KMS-11 (cell line): ENCODE data around the gene NDUFV3.

ENCODE experiments used
- H2AFZ ChIP-seq: fragments of 200-600 bp; sonication (generic); 2 replicates; pipeline ENCODE4 v1.6.1; 2016; ENCODE audit warnings: antibody characterized with exemption, mixed run types, low read depth
- H3K27ac ChIP-seq: fragments of 200-600 bp; sonication (generic); 2 replicates; pipeline ENCODE4 v1.6.1; 2016; ENCODE audit warnings: mild to moderate bottlenecking, mixed run types
- H3K27me3 ChIP-seq: fragments of 200-600 bp; sonication (generic); 2 replicates; pipeline ENCODE4 v1.6.1; 2017; ENCODE audit warnings: mild to moderate bottlenecking, low read depth, mixed run types, moderate library complexity; ENCODE audit not compliant: insufficient read depth
- H3K36me3 ChIP-seq: fragments of 200-600 bp; sonication (generic); 2 replicates; pipeline ENCODE4 v1.6.1; 2017; ENCODE audit warnings: mild to moderate bottlenecking, mixed run types; ENCODE audit not compliant: insufficient read depth
- H3K4me1 ChIP-seq: fragments of 200-600 bp; sonication (generic); 2 replicates; pipeline ENCODE4 v1.6.1; 2016; ENCODE audit warnings: mild to moderate bottlenecking, low read depth, mixed run types; ENCODE audit not compliant: poor library complexity, severe bottlenecking
- H3K4me2 ChIP-seq: fragments of 200-600 bp; sonication (generic); 2 replicates; pipeline ENCODE4 v1.7.0; 2016; ENCODE audit warnings: mild to moderate bottlenecking, mixed run types
- H3K4me3 ChIP-seq: fragments of 200-600 bp; sonication (generic); IDR thresholded peaks from 2 replicates; pipeline ENCODE4 v1.6.1; 2017; ENCODE audit warnings: low read depth, low read length, mixed read lengths; ENCODE audit not compliant: insufficient read depth
- H3K79me2 ChIP-seq: fragments of 200-600 bp; sonication (generic); 2 replicates; pipeline ENCODE4 v1.6.1; 2016; ENCODE audit warnings: low read depth, mixed run types; ENCODE audit not compliant: insufficient read depth
- H3K9ac ChIP-seq: fragments of 200-600 bp; sonication (generic); 2 replicates; pipeline ENCODE4 v1.6.1; 2016; ENCODE audit warnings: mild to moderate bottlenecking, mixed run types
- H4K20me1 ChIP-seq: fragments of 200-600 bp; sonication (generic); 2 replicates; pipeline ENCODE4 v1.6.1; 2016; ENCODE audit warnings: mild to moderate bottlenecking, mixed run types; ENCODE audit not compliant: insufficient read depth
- CTCF ChIP-seq: fragments of 200-600 bp; sonication (generic); conservative IDR thresholded peaks from 2 replicates; pipeline ENCODE4 v1.6.1; 2017; ENCODE audit warnings: low read depth, mild to moderate bottlenecking, antibody characterized with exemption, low read length, moderate library complexity, mixed read lengths

NDUFV3 gene

GRCh38 chr21:42892582-42892930, 553 bp upstream of the NDUFV3 start:
- no peak for TF ChIP-seq CTCF
- Histone ChIP-seq H3K4me3 (peak overlapping the region; percentile 50), H4K20me1 (no peaks in the 10 kb centered on the region), H3K36me3 (peaks cover 2% of the 10 kb centered on the region; the same call in 1 of the 2 replicates), H3K27ac (peak overlapping the region; percentile 46), H2AFZ (peak overlapping the region; percentile 81), H3K4me1 (no peaks in the 10 kb centered on the region), H3K27me3 (no peaks in the 10 kb centered on the region), H3K79me2 (peaks cover 13% of the 10 kb centered on the region), H3K4me2 (peak overlapping the region; percentile 65), H3K9ac (peak overlapping the region; percentile 86; the same call in 1 of the 2 replicates)

DNA sequence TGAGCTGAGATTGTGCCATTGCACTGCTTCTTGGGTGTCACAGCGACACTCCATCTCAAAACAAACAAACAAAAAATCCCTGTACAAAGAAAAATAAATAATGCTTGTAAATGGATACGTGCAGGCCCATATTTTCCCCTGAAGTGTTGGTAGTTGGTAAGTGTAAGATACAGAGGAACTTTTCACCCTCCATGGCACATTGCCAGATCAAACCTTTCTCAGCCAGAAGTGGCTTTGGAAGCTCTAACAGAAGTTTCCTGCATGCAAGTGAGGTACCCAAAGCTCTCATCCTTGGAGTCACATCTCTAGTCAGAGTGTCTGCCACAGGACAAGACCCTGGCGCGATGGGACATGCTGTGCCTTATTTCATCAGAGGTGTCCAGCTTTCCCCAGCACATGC, 7.3 kb downstream of the NDUFV3 start:
- Histone ChIP-seq H3K4me3 (no peak overlapping the region), H2AFZ (no peak overlapping the region), H4K20me1 (no peaks in the 10 kb centered on the region), H3K27ac (no peak overlapping the region), H3K4me1 (no peaks in the 10 kb centered on the region), H3K9ac (no peak overlapping the region), H3K36me3 (no peaks in the 10 kb centered on the region; the same call in 1 of the 2 replicates), H3K27me3 (no peaks in the 10 kb centered on the region), H3K4me2 (no peak overlapping the region), H3K79me2 (no peaks in the 10 kb centered on the region; the same call in 1 of the 2 replicates)
- TF ChIP-seq CTCF: no peak

- 0 out of 2 replicates have a peak, but pooled peaks cover 5% of the 10 kb centered on the region for H3K36me3 ChIP-seq
- H3K27me3 ChIP-seq: no peaks in the 10 kb centered on the region
- no peaks in the 10 kb centered on the region for H3K4me1 ChIP-seq
- H3K4me3 ChIP-seq: no peak overlapping the region
- H2AFZ ChIP-seq: no peak overlapping the region
- no peaks in the 10 kb centered on the region for H4K20me1 ChIP-seq
- no peak for TF ChIP-seq CTCF
- no peak overlapping the region for H3K27ac ChIP-seq
- no peak overlapping the region for H3K9ac ChIP-seq
- H3K4me2 ChIP-seq: no peak overlapping the region
- no peaks in the 10 kb centered on the region; the same call in 1 of the 2 replicates for H3K79me2 ChIP-seq
Observed at GRCh38 chr21:42903817-42904216, 10.7 kb downstream of the NDUFV3 start.

GRCh38 chr21:42905195-42905594, 12.1 kb downstream of the NDUFV3 start:
- Histone ChIP-seq H3K36me3 (peaks cover 5% of the 10 kb centered on the region; the same call in 1 of the 2 replicates), H4K20me1 (no peaks in the 10 kb centered on the region)

More at GRCh38 chr21:42905195-42905594, 12.1 kb downstream of the NDUFV3 start:
- Histone ChIP-seq H3K79me2 (no peaks in the 10 kb centered on the region; the same call in 1 of the 2 replicates), H3K4me1 (no peaks in the 10 kb centered on the region), H2AFZ (no peak overlapping the region), H3K4me3 (no peak overlapping the region), H3K27ac (no peak overlapping the region), H3K4me2 (no peak overlapping the region), H3K9ac (no peak overlapping the region), H3K27me3 (no peaks in the 10 kb centered on the region)
- TF ChIP-seq CTCF: no peak
